Fibroblast of lung (primary cell): Measurements from ENCODE around the gene SREBF1.

Source experiments
- CTCF ChIP-seq, 2 donors: IDR thresholded peaks in 1 of 2; conservative IDR thresholded peaks in 1 of 2; 1 replicate in 1 of 2; 2 replicates in 1 of 2; pipeline ENCODE4 v1.5.1; 2011 to 2012; ENCODE audit warnings: low read length in 2 of 2, control low read depth in 1 of 2, inconsistent platforms in 1 of 2, low read depth in 1 of 2, mild to moderate bottlenecking in 1 of 2
- EZH2 ChIP-seq: IDR thresholded peaks from 2 replicates; pipeline ENCODE4 v1.5.1; 2012; ENCODE audit warnings: low read length, control low read depth, mild to moderate bottlenecking; ENCODE audit errors: missing control alignments

- TF ChIP-seq CTCF (conservative IDR thresholded peaks at IDR 0.05 in 1 of 2, IDR thresholded peaks at IDR 0.05 in 1 of 2; ENCODE audit: low read depth in 1 of 2, low read length in 2 of 2) (no peak), EZH2 (no peak)
These were observed 7.3 kb upstream of the SREBF1 start for GRCh38 chr17:17844079-17844478.
